ENCODE data around the gene ASB7.

The ASB7 gene

GRCh38 chr15:100558771-100559254, 43.6 kb upstream of the ASB7 start (continued):
- TF ChIP-seq ZNF155 (tag by site-specific recombination; IDR thresholded peaks at IDR 0.05) = no peak
- TF ChIP-seq ZNF394 (tag by site-specific recombination; IDR thresholded peaks at IDR 0.05; ENCODE audit: borderline replicate concordance) = no peak
- TF ChIP-seq ZNF362 (tag by site-specific recombination; IDR thresholded peaks at IDR 0.05) = no peak
- no peak for TF ChIP-seq ZNF624 (tag by site-specific recombination; IDR thresholded peaks at IDR 0.05)

GRCh38 chr15:100559330-100559729, 43.1 kb upstream of the ASB7 start:
- H3K4me3 ChIP-seq (ENCODE audit: low read depth, low read length) = no peak overlapping the region
- no peaks in the 10 kb centered on the region for H3K36me3 ChIP-seq (ENCODE audit: control insufficient read depth in 2 of 2, insufficient read depth in 1 of 2, low read length in 2 of 2)
- TF ChIP-seq ZBTB6 (tag by site-specific recombination; IDR thresholded peaks at IDR 0.05) = no peak
- TF ChIP-seq REPIN1 (tag by site-specific recombination; IDR thresholded peaks at IDR 0.05; ENCODE audit: low read depth) = no peak
- TF ChIP-seq EGR2 (tag by site-specific recombination; IDR thresholded peaks at IDR 0.05; ENCODE audit: low read depth) = no peak
- no peak for TF ChIP-seq ZNF24 (tag by site-specific recombination; IDR thresholded peaks at IDR 0.05)
- POLR2A ChIA-PET = no interaction called here
- H3K4me1 ChIP-seq (ENCODE audit: control insufficient read depth, insufficient read depth, low read length) = no peaks in the 10 kb centered on the region
- H3K9me3 ChIP-seq (ENCODE audit: control insufficient read depth, insufficient read depth, low read depth, low read length) = no peaks in the 10 kb centered on the region
- CTCF ChIA-PET = no interaction called here
- no peak overlapping the region for H3K27ac ChIP-seq (ENCODE audit: extremely low read depth, low read depth, low read length)

GRCh38 chr15:100560323-100560722, 42.1 kb upstream of the ASB7 start:
- CTCF ChIA-PET = no interaction called here
- H3K36me3 ChIP-seq (ENCODE audit: control insufficient read depth in 2 of 2, insufficient read depth in 1 of 2, low read length in 2 of 2) = no peaks in the 10 kb centered on the region
- POLR2A ChIA-PET = no interaction called here
- TF ChIP-seq ZNF677 (tag by site-specific recombination; IDR thresholded peaks at IDR 0.05) = no peak
- no peak for TF ChIP-seq ZNF223 (tag by site-specific recombination; IDR thresholded peaks at IDR 0.05)
- TF ChIP-seq ZFP37 (tag by site-specific recombination; IDR thresholded peaks at IDR 0.05) = no peak
- TF ChIP-seq ZSCAN18 (tag by site-specific recombination; IDR thresholded peaks at IDR 0.05) = no peak
- TF ChIP-seq ZNF624 (tag by site-specific recombination; IDR thresholded peaks at IDR 0.05) = no peak
- no peak for TF ChIP-seq KLF7 (tag by site-specific recombination; IDR thresholded peaks at IDR 0.05; ENCODE audit: borderline replicate concordance)
- TF ChIP-seq ZNF274 (IDR thresholded peaks at IDR 0.05; ENCODE audit: low read length) = no peak
- TF ChIP-seq ZNF274 (tag by site-specific recombination; IDR thresholded peaks at IDR 0.05; ENCODE audit: borderline replicate concordance) = no peak
- TF ChIP-seq ZNF239 (tag by site-specific recombination; IDR thresholded peaks at IDR 0.05) = no peak
- no peaks in the 10 kb centered on the region for H3K4me1 ChIP-seq (ENCODE audit: control insufficient read depth, insufficient read depth, low read length)
- no peak overlapping the region for H3K27ac ChIP-seq (ENCODE audit: extremely low read depth, low read depth, low read length)
- no peak overlapping the region for H3K4me3 ChIP-seq (ENCODE audit: low read depth, low read length)
- no peaks in the 10 kb centered on the region for H3K9me3 ChIP-seq (ENCODE audit: control insufficient read depth, insufficient read depth, low read depth, low read length)

GRCh38 chr15:100565591-100565990, 36.8 kb upstream of the ASB7 start:
- no peak overlapping the region for H3K4me3 ChIP-seq (ENCODE audit: low read depth, low read length)
- no peak overlapping the region for H3K27ac ChIP-seq (ENCODE audit: extremely low read depth, low read depth, low read length)
- peaks cover 0 to 22% of the 10 kb centered on the region in 2 experiments; a peak in 2 of 3 replicates for H3K36me3 ChIP-seq (ENCODE audit: control insufficient read depth in 2 of 2, insufficient read depth in 1 of 2, low read length in 2 of 2)
- no peaks in the 10 kb centered on the region for H3K9me3 ChIP-seq (ENCODE audit: control insufficient read depth, insufficient read depth, low read depth, low read length)
- H3K4me1 ChIP-seq (ENCODE audit: control insufficient read depth, insufficient read depth, low read length) = no peaks in the 10 kb centered on the region
- CTCF ChIA-PET = no interaction called here
- POLR2A ChIA-PET = no interaction called here
- no peak for TF ChIP-seq ZNF692 (tag by site-specific recombination; IDR thresholded peaks at IDR 0.05)
- no peak for TF ChIP-seq PRDM6 (tag by site-specific recombination; IDR thresholded peaks at IDR 0.05)
- no peak for TF ChIP-seq ZNF18 (tag by site-specific recombination; IDR thresholded peaks at IDR 0.05)
- no peak for TF ChIP-seq ZNF449 (tag by site-specific recombination; IDR thresholded peaks at IDR 0.05)

Data from HEK293 (cell line).